GM18867 (cell line): ENCODE data around the gene MRPL43.

Experiments
- ATAC-seq: cut with Tn5 transposase; IDR thresholded peaks from one replicate; pipeline ENCODE4 v1.9.1; 2021; ENCODE audit warnings: mild to moderate bottlenecking, moderate library complexity; ENCODE audit not compliant: unreplicated experiment

The MRPL43 gene

GRCh38 chr10:100969187-100970075, 17.9 kb downstream of the MRPL43 start, which contains the start of gene SEMA4G:
Gene SEMA4G, plus strand, starts transcription at chr10:100969504. Its CDS starts 3,409 bp downstream, at chr10:100972913.
- peak; percentile 45 for ATAC-seq

DNA sequence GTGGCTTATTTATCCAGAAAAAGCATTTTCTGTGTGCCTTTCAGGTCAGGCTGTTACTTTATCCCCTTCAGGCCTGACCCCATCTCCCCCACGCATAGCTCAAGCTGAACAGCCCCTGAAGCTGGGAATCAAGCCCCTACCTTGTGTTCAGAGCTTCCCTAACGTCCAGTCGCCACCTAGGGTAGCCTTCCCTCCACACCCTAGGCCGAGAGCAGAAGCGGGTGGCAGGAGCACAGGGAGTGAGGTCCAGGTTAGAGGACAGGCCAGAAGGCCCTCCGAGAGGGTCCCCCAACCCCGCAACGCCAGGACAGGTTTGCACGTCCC, 18.5 kb downstream of the MRPL43 start:
- no peak for ATAC-seq

DNA sequence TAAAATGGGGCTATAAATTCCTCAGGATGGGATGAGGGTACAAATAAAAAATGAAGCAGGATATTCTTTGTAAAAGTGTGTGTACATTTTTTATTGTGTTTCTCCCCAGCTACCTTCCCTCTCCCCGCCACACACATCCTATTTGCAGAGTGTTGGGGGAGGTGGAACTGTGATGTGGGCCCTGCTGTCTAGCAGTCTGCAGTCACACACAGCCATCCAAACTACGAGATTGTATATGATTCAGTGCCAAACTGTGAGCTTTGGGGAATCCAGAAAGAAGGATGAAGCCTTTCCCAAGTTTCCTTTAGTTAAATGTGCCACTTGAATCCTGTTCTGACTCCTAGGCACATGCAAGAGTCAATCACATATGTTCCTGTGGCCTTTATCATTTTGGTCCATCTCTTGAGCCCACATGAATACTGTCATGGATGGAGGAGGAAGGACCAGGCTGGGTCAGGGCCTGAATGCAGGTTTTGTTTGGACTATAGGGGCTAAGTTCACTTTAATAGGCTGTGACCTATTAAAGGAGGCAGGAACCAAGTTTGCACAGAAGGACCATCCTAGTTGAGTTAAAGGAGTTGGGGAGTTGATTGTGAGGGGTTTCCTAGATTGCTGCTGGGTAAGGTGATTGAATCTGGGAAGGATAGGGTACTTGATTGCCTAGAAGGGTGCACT, 19.1 kb downstream of the MRPL43 start:
- no peak for ATAC-seq

GRCh38 chr10:100967332-100967731, 20.0 kb downstream of the MRPL43 start:
- no peak for ATAC-seq

DNA sequence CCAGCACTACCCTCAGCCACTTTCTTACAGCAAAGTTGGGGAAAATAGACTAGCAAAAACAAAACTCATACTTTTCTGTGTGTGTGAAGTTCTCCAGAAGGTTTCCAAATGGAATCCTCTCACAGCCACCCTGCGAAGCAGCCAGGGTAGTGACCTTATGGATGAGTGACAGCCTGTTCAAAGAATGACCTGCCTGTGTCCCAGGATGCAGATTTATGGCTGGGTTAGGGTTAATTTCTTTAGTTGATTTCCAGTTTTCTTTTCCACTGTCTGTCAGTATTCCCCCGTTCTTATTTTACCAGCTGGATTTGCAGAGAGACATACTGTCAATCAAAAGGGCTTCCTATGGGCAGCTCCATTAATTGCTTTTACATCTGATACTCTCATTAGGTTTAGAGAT, 20.4 kb downstream of the MRPL43 start:
- no peak for ATAC-seq

- no peak for ATAC-seq
Observed at GRCh38 chr10:100965820-100966219, 21.5 kb downstream of the MRPL43 start.

GRCh38 chr10:100963826-100964225, 23.5 kb downstream of the MRPL43 start:
- no peak for ATAC-seq

DNA sequence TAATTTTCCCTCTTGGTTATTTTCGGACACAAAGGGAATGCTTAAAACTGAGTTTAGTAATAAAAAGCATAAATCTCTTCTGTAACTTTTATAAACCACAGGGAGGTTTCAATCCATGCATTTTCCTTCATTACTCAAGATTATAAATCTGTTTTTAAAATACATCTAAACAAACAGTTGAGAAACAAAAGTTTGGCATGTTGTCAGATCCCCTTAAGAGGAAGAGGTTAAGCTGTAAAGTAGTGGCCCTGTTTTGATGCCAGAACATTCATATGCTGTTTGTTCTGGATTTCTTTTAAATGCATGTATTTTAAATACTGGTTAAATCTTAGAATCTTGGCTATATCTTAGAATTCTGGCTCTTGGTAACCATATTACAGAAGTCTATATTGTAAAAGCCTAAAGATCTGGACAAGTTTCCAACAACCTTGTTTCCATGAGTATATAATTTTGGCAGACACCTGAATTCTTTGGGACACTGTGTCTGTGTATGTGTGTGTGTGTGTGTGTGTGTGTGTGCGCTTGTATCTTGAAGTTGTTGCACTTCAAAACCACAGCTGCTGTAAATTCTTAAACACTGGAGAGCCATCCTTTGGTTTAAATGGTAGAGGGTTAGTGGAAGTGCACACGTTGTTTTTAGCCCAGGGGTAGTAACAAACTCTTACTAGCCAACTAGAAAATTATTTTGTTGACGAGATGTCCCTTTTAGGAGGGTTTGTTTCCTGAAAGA, 24.8 kb downstream of the MRPL43 start:
- ATAC-seq: no peak

DNA sequence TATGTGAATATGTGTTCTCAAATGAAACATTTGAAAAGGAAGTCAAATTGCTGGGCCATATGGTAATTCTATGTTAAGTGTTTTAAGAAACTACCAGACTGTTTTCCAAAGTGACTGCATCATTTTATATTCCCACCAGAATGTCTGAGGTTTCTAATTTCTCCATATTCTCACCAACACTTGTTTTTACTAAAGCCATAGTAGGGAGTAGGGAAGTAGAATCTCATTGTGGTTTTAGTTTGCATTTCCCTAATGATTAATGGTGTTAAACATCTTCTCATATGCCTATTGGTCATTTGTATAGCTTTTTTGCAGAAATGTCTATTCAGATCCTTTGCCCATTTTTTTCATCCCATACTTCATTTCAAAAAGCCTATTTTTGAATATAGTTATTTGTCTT, 27.0 kb downstream of the MRPL43 start:
- ATAC-seq: no peak

DNA sequence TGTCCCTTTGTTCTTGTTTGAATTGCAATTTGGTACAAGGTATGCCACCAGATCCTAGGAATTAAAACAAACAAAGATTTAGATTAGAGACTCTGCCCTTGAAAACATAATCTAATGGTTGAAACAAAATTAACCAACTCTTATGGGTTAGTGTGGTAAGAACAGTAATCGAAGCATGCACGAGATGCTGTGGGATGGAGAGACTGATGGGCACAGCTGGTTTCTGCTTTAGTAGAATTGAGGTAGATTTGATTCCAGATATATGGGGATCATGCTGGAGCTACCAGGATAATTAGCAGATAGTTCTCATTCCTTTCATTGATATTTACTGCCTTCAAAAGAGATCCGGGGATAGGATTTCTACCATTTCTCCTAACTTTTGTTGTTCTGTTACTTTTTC, 38.4 kb downstream of the MRPL43 start:
- ATAC-seq: no peak

DNA sequence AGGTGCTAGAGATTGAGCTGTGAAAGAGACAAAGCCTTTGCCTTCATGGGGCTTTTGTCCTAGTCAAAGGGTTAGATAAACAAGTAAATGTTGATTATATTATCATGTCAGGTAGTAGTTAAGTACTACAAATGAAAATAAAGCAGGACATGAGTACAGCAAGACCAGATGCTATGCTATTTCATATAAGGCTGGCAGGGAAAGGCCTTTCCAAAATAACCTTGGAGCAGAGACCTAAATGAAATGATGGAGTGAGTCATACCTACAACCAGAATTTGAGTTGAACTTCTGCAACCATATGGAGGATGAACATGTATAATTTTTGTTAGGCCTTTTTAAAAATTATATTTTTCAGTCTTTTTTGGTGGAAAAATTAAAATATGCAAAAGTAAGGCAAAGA, 41.5 kb downstream of the MRPL43 start:
- ATAC-seq: no peak

- ATAC-seq: no peak
Observed at GRCh38 chr10:100943508-100943907, 43.8 kb downstream of the MRPL43 start.

- no peak for ATAC-seq
Observed at GRCh38 chr10:100942229-100942628, 45.1 kb downstream of the MRPL43 start.

GRCh38 chr10:100939763-100940344, 47.4 kb downstream of the MRPL43 start:
- ATAC-seq: no peak
